PC-3 (cell line): ENCODE measurements around the gene FBXO27. TPM values are rescaled to one million over a fixed set of nuclear protein-coding genes. Genes with fewer than 3 reads are reported as not detected.

ENCODE experiments used
- ATAC-seq: fragments of 200-7000 bp; cut with Tn5 transposase; 2 replicates; pipeline ENCODE4 v1.9.1; 2020; ENCODE audit warnings: mild to moderate bottlenecking, moderate library complexity
- BruUV-seq: library from RNA; stranded (reverse); fragments of 400-500 nt; replicated peaks from 2 replicates; lab custom pipeline; 2021; lab: Mats Ljungman, UMichigan
- CTCF ChIA-PET: fragments of 300-600 bp; sonication (Branson Sonifier 250); formaldehyde crosslinking; loops from one replicate; lab custom pipeline; 2022; ENCODE audit warnings: antibody characterized with exemption; lab: Charles Lee
- POLR2A ChIA-PET: fragments of 300-600 bp; sonication (Branson Sonifier 250); formaldehyde crosslinking; loops from one replicate; lab custom pipeline; 2022; ENCODE audit warnings: antibody characterized with exemption; ENCODE audit not compliant: unreplicated experiment; lab: Charles Lee
- DNase-seq: peaks from one replicate; pipeline ENCODE4 v3.0.0-alpha.2; 2015
- H2AFZ ChIP-seq: fragments of 300-600 bp; sonication (generic); 2 replicates; pipeline ENCODE4 v1.6.0; 2016; ENCODE audit warnings: antibody characterized with exemption, low read length
- H3F3A ChIP-seq: fragments of 300-600 bp; sonication (generic); one replicate; pipeline ENCODE4 v1.6.0; 2017; ENCODE audit warnings: antibody characterized with exemption, low read length, control low read depth, mild to moderate bottlenecking; ENCODE audit not compliant: unreplicated experiment
- H3K27ac ChIP-seq: fragments of 300-600 bp; sonication (generic); 2 replicates; pipeline ENCODE4 v1.5.1; 2016; ENCODE audit warnings: mild to moderate bottlenecking, low read length
- H3K27me3 ChIP-seq: fragments of 300-600 bp; sonication (generic); 2 replicates; pipeline ENCODE4 v1.6.1; 2016; ENCODE audit warnings: low read length, mixed read lengths
- H3K36me3 ChIP-seq: fragments of 300-600 bp; sonication (generic); 2 replicates; pipeline ENCODE4 v1.6.1; 2016; ENCODE audit warnings: low read depth, mixed run types, low read length, mixed read lengths
- H3K4me1 ChIP-seq: fragments of 300-600 bp; sonication (generic); 2 replicates; pipeline ENCODE4 v1.5.1; 2016; ENCODE audit warnings: low read length; ENCODE audit not compliant: insufficient read depth
- H3K4me2 ChIP-seq: fragments of 300-600 bp; sonication (generic); 2 replicates; pipeline ENCODE4 v1.6.0; 2016; ENCODE audit warnings: low read length
- H3K4me3 ChIP-seq: fragments of 300-600 bp; sonication (generic); 2 replicates; pipeline ENCODE4 v1.5.1; 2016; ENCODE audit warnings: mild to moderate bottlenecking, low read length, mixed read lengths
- H3K79me2 ChIP-seq: fragments of 300-600 bp; sonication (generic); 2 replicates; pipeline ENCODE4 v1.6.1; 2017; ENCODE audit warnings: low read length, mixed read lengths
- H3K9ac ChIP-seq: fragments of 300-600 bp; sonication (generic); 2 replicates; pipeline ENCODE4 v1.6.0; 2016; ENCODE audit warnings: mild to moderate bottlenecking, low read length
- H3K9me2 ChIP-seq: fragments of 300-600 bp; sonication (generic); replicated peaks from 2 replicates; pipeline ENCODE4 v1.6.1; 2016; ENCODE audit warnings: mixed run types, low read length, mixed read lengths
- H3K9me3 ChIP-seq: fragments of 300-600 bp; sonication (generic); 2 replicates; pipeline ENCODE4 v1.6.1; 2016; ENCODE audit warnings: low read length, mixed read lengths
- H4K20me1 ChIP-seq: fragments of 300-600 bp; sonication (generic); 2 replicates; pipeline ENCODE4 v1.6.1; 2016; ENCODE audit warnings: low read length, mixed read lengths
- EZH2 ChIP-seq: fragments of 300-600 bp; sonication (generic); IDR thresholded peaks from one replicate; pipeline ENCODE4 v1.6.1; 2017; ENCODE audit warnings: antibody characterized with exemption, mild to moderate bottlenecking, low read length; ENCODE audit not compliant: unreplicated experiment
- EZH2phosphoT487 ChIP-seq: fragments of 300-600 bp; sonication (generic); IDR thresholded peaks from 2 replicates; pipeline ENCODE4 v1.6.1; 2018; ENCODE audit warnings: mild to moderate bottlenecking, antibody characterized with exemption, low read length, borderline replicate concordance
- intact Hi-C: fragments of 100-400 bp; cut with micrococcal nuclease; formaldehyde crosslinking; loops from 2 replicates; pipeline ENCODE4 v1.9.0; 2023
- total RNA-seq: library from RNA; depleted of rRNA; stranded (reverse); fragments of >200 nt; gene quantifications from 2 replicates; pipeline ENCODE4 v1.2.3, GENCODE V29; 2014
- TF ChIP-seq, protein P1 (sequence below): fragments of 300-600 bp; sonication (generic); conservative IDR thresholded peaks from 2 replicates; pipeline ENCODE4 v1.5.1; 2017; ENCODE audit warnings: antibody characterized with exemption, low read depth, mild to moderate bottlenecking, low read length

FBXO27 gene
- total RNA-seq, 1 experiment from 2014 or later = 7.1 TPM

DNA sequence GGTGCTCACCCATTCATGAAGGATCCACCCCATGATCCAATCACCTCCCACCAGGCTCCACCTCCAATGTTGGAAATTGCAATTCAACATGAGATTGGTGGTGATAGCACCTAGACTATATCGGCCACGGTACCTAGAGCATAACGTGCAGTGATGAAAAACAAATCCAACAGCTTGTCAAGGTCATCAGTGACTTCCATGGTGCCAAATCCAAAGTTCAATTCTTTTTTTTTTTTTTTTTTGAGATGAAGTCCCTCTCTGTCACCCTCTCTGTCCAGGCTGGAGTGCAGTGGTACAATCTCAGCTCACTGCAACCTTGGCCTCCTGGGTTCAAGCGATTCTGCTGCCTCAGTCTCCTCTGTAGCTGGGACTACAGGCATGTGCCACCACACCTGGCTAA lies 34.8 kb upstream of the FBXO27 start:
- CTCF ChIA-PET = interaction anchor here (0.6 kb wide), 1 partner anchor 15 kb away, joined by 7 read pairs; no protein-coding TSS in a partner anchor
- no peak overlapping the region for H3K27ac ChIP-seq
- ATAC-seq (no peak), DNase-seq (no peak)
- peaks cover 3% of the 10 kb centered on the region; the same call in 1 of the 2 replicates for H3K4me1 ChIP-seq
- no peaks in the 10 kb centered on the region for H4K20me1 ChIP-seq
- no peaks in the 10 kb centered on the region for H3K36me3 ChIP-seq
- H3K79me2 ChIP-seq = no peaks in the 10 kb centered on the region
- no peak overlapping the region for H2AFZ ChIP-seq
- TF ChIP-seq EZH2phosphoT487 (no peak), EZH2 (no peak)
- TF ChIP-seq, protein P1, sequence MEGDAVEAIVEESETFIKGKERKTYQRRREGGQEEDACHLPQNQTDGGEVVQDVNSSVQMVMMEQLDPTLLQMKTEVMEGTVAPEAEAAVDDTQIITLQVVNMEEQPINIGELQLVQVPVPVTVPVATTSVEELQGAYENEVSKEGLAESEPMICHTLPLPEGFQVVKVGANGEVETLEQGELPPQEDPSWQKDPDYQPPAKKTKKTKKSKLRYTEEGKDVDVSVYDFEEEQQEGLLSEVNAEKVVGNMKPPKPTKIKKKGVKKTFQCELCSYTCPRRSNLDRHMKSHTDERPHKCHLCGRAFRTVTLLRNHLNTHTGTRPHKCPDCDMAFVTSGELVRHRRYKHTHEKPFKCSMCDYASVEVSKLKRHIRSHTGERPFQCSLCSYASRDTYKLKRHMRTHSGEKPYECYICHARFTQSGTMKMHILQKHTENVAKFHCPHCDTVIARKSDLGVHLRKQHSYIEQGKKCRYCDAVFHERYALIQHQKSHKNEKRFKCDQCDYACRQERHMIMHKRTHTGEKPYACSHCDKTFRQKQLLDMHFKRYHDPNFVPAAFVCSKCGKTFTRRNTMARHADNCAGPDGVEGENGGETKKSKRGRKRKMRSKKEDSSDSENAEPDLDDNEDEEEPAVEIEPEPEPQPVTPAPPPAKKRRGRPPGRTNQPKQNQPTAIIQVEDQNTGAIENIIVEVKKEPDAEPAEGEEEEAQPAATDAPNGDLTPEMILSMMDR = no peak
- BruUV-seq = no TSS peak
- no peaks in the 10 kb centered on the region for H3K9me3 ChIP-seq
- no peaks in the 10 kb centered on the region for H3K9me2 ChIP-seq
- H3K4me2 ChIP-seq = no peak overlapping the region
- no peaks in the 10 kb centered on the region for H3F3A ChIP-seq
- POLR2A ChIA-PET = no interaction called here
- H3K27me3 ChIP-seq = no peaks in the 10 kb centered on the region
- no peak overlapping the region for H3K4me3 ChIP-seq
- intact Hi-C loops = no loop called here
- H3K9ac ChIP-seq = no peak overlapping the region

- TF ChIP-seq EZH2phosphoT487 (no peak), EZH2 (no peak)
- TF ChIP-seq, protein P1 = no peak
- Histone ChIP-seq H4K20me1 (no peaks in the 10 kb centered on the region), H3K9me2 (no peaks in the 10 kb centered on the region), H3K36me3 (no peaks in the 10 kb centered on the region), H3K4me1 (peaks cover 3% of the 10 kb centered on the region; the same call in 1 of the 2 replicates), H3F3A (no peaks in the 10 kb centered on the region), H3K9me3 (no peaks in the 10 kb centered on the region), H3K79me2 (no peaks in the 10 kb centered on the region), H3K9ac (no peak overlapping the region), H2AFZ (no peak overlapping the region), H3K4me2 (no peak overlapping the region), H3K27ac (no peak overlapping the region), H3K4me3 (no peak overlapping the region), H3K27me3 (no peaks in the 10 kb centered on the region)
- POLR2A ChIA-PET = no interaction called here
- DNase-seq (no peak), ATAC-seq (no peak)
- BruUV-seq = no TSS peak
- CTCF ChIA-PET = no interaction called here
- intact Hi-C loops = no loop called here
Observed at GRCh38 chr19:39065928-39066327, 33.6 kb upstream of the FBXO27 start.

DNA sequence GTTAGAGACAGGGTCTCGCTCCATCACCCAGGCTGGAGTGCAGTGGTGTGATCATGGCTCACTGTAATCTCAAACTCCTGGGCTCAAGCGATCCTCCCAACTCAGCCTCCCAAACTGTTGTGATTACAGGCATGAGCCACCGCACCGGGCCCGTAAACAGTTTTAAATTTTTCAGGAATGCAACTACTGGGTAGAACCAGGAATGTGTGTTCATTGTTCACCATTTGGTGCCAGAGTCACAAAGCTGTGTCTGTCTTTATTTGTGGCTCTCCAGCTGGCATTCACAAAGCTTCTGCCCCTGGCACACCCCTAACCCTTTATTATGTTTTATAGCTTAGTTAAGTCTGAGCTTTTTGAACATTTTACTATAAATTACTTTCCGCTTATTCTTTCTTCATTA lies 32.1 kb upstream of the FBXO27 start:
- no peaks in the 10 kb centered on the region for H3K9me3 ChIP-seq
- no peak overlapping the region for H3K27ac ChIP-seq
- H3K79me2 ChIP-seq = no peaks in the 10 kb centered on the region
- H4K20me1 ChIP-seq = no peaks in the 10 kb centered on the region
- no peaks in the 10 kb centered on the region for H3F3A ChIP-seq
- ChIA-PET CTCF (no interaction called here), POLR2A (no interaction called here)
- no peak overlapping the region for H3K4me3 ChIP-seq
- DNase-seq (no peak), ATAC-seq (no peak)
- no peaks in the 10 kb centered on the region for H3K27me3 ChIP-seq
- no peak overlapping the region for H2AFZ ChIP-seq
- H3K4me1 ChIP-seq = peaks cover 3% of the 10 kb centered on the region; the same call in 1 of the 2 replicates
- no peak overlapping the region for H3K9ac ChIP-seq
- TF ChIP-seq, protein P1 = no peak
- no peak for TF ChIP-seq EZH2
- no peak for TF ChIP-seq EZH2phosphoT487
- no peaks in the 10 kb centered on the region for H3K36me3 ChIP-seq
- H3K4me2 ChIP-seq = no peak overlapping the region
- no peaks in the 10 kb centered on the region for H3K9me2 ChIP-seq
- no TSS peak for BruUV-seq
- intact Hi-C loops = no loop called here
